Caco-2 (cell line): ENCODE data around the gene TPBGL. TPM values are rescaled to one million over a fixed set of nuclear protein-coding genes. Genes with fewer than 3 reads are reported as not detected.

Experiments
- BruUV-seq: library from RNA; stranded (reverse); fragments of 400-500 nt; replicated peaks from 2 replicates; lab custom pipeline; 2021; lab: Mats Ljungman, UMichigan
- CTCF ChIA-PET: fragments of 300-600 bp; sonication (Branson Sonifier 250); formaldehyde crosslinking; loops from one replicate; lab custom pipeline; 2022; ENCODE audit warnings: antibody characterized with exemption; lab: Charles Lee
- POLR2A ChIA-PET: fragments of 300-600 bp; sonication (Branson Sonifier 250); formaldehyde crosslinking; loops from one replicate; lab custom pipeline; 2022; ENCODE audit warnings: antibody characterized with exemption; lab: Charles Lee
- DNase-seq, 2 experiments: peaks; one replicate each; pipeline versions ENCODE4 v3.0.0 to v3.0.0-alpha.2; 2020 to 2022
- H3K27me3 ChIP-seq: replicated peaks from 2 replicates; pipeline ENCODE4 v1.6.0; 2011; ENCODE audit warnings: low read length; ENCODE audit not compliant: control insufficient read depth, insufficient read depth
- H3K36me3 ChIP-seq: 2 replicates; pipeline ENCODE4 v1.5.1; 2011; ENCODE audit warnings: low read length; ENCODE audit not compliant: control insufficient read depth, insufficient read depth
- H3K4me1 ChIP-seq: fragments of 250-450 bp; sonication (Bioruptor Pico); 2 replicates; pipeline ENCODE4 v1.5.1; 2020; ENCODE audit warnings: mild to moderate bottlenecking
- H3K4me3 ChIP-seq: 2 replicates; pipeline ENCODE4 v1.5.1; 2011; ENCODE audit warnings: low read depth, mild to moderate bottlenecking, control low read depth, low read length
- H3K9me3 ChIP-seq: fragments of 250-450 bp; sonication (Bioruptor Pico); 2 replicates; pipeline ENCODE4 v1.5.1; 2020; ENCODE audit warnings: mild to moderate bottlenecking, moderate library complexity
- H3K27ac Mint-ChIP-seq: one replicate; pipeline ENCODE4 v1.8.0; 2022; ENCODE audit warnings: mixed read lengths; ENCODE audit not compliant: unreplicated experiment
- H3K27me3 Mint-ChIP-seq: one replicate; pipeline ENCODE4 v1.8.0; 2022; ENCODE audit warnings: mixed read lengths; ENCODE audit not compliant: insufficient read depth, unreplicated experiment
- H3K36me3 Mint-ChIP-seq: one replicate; pipeline ENCODE4 v1.8.0; 2022; ENCODE audit warnings: mild to moderate bottlenecking, mixed read lengths; ENCODE audit not compliant: insufficient read depth, unreplicated experiment
- H3K4me1 Mint-ChIP-seq: one replicate; pipeline ENCODE4 v1.8.0; 2022; ENCODE audit warnings: low read depth, mixed read lengths; ENCODE audit not compliant: unreplicated experiment
- H3K4me3 Mint-ChIP-seq: one replicate; pipeline ENCODE4 v1.8.0; 2022; ENCODE audit warnings: mild to moderate bottlenecking, moderate library complexity, mixed read lengths; ENCODE audit not compliant: unreplicated experiment
- H3K9me3 Mint-ChIP-seq: one replicate; pipeline ENCODE4 v1.8.0; 2022; ENCODE audit warnings: mixed read lengths; ENCODE audit not compliant: unreplicated experiment
- CTCF ChIP-seq, 2 experiments: fragments of 200-600 bp in 1 of 2; IDR thresholded peaks; 1 replicate in 1 of 2; 2 replicates in 1 of 2; pipeline versions ENCODE4 v1.5.1 to v1.8.0; 2011 to 2022; ENCODE audit warnings: antibody characterized with exemption in 1 of 2, control low read depth in 1 of 2, inconsistent platforms in 1 of 2, low read depth in 1 of 2, low read length in 1 of 2, mild to moderate bottlenecking in 1 of 2, moderate library complexity in 1 of 2; ENCODE audit not compliant: insufficient read depth in 1 of 2, severe bottlenecking in 1 of 2, unreplicated experiment in 1 of 2
- intact Hi-C: fragments of 100-400 bp; cut with micrococcal nuclease; formaldehyde crosslinking; loops from one replicate; pipeline ENCODE4 v1.10.0; 2022; ENCODE audit not compliant: unreplicated experiment
- total RNA-seq: library from RNA; stranded (reverse); gene quantifications from 2 replicates; pipeline ENCODE4 v1.2.3, GENCODE V29; 2022

TPBGL gene
- total RNA-seq, 1 experiment from 2014 or later, result 0.18 TPM

GRCh38 chr11:75201771-75202170, 38.8 kb upstream of the TPBGL start:
- Histone ChIP-seq H3K4me1 (peaks cover 26% of the 10 kb centered on the region), H3K4me3 (no peak overlapping the region), H3K36me3 (peaks cover 15% of the 10 kb centered on the region), H3K9me3 (no peaks in the 10 kb centered on the region), H3K27me3 (no peaks in the 10 kb centered on the region)
- intact Hi-C loops, result no loop called here
- no peak for TF ChIP-seq CTCF (IDR thresholded peaks at IDR 0.05; ENCODE audit: insufficient read depth in 1 of 2, low read depth in 1 of 2, low read length in 1 of 2, severe bottlenecking in 1 of 2, unreplicated experiment in 1 of 2)
- H3K4me1 Mint-ChIP-seq, result peaks cover 16% of the 10 kb centered on the region
- H3K36me3 Mint-ChIP-seq, result peaks cover 28% of the 10 kb centered on the region
- H3K27me3 Mint-ChIP-seq, result no peaks in the 10 kb centered on the region
- H3K4me3 Mint-ChIP-seq, result no peak overlapping the region
- no peak overlapping the region for H3K27ac Mint-ChIP-seq
- BruUV-seq, result no TSS peak
- POLR2A ChIA-PET, result interaction anchor here (2.1 kb wide), 1 partner anchor 42 kb away, joined by 13 read pairs; no protein-coding TSS in a partner anchor
- DNase-seq, result no peak
- H3K9me3 Mint-ChIP-seq, result no peaks in the 10 kb centered on the region
- CTCF ChIA-PET, result interaction anchor here (0.6 to 14.9 kb wide), 2 partner anchors 37 to 59 kb away, joined by 3 to 887 read pairs; no protein-coding TSS in a partner anchor

GRCh38 chr11:75202195-75202594, 38.4 kb upstream of the TPBGL start:
- Histone ChIP-seq H3K9me3 (no peaks in the 10 kb centered on the region), H3K27me3 (no peaks in the 10 kb centered on the region), H3K4me1 (peaks cover 26% of the 10 kb centered on the region), H3K4me3 (no peak overlapping the region), H3K36me3 (peaks cover 15% of the 10 kb centered on the region)
- H3K4me1 Mint-ChIP-seq, result peaks cover 16% of the 10 kb centered on the region
- POLR2A ChIA-PET, result interaction anchor here (2.1 kb wide), 1 partner anchor 42 kb away, joined by 13 read pairs; no protein-coding TSS in a partner anchor
- intact Hi-C loops, result no loop called here
- no TSS peak for BruUV-seq
- CTCF ChIA-PET, result interaction anchor here (0.6 to 14.9 kb wide), 4 partner anchors 37 to 60 kb away, joined by 3 to 887 read pairs (median 4); no protein-coding TSS in a partner anchor
- H3K36me3 Mint-ChIP-seq, result peaks cover 28% of the 10 kb centered on the region
- TF ChIP-seq CTCF (IDR thresholded peaks at IDR 0.05; ENCODE audit: insufficient read depth in 1 of 2, low read depth in 1 of 2, low read length in 1 of 2, severe bottlenecking in 1 of 2, unreplicated experiment in 1 of 2), result no peak
- no peak overlapping the region for H3K4me3 Mint-ChIP-seq
- H3K27me3 Mint-ChIP-seq, result no peaks in the 10 kb centered on the region
- no peak overlapping the region for H3K27ac Mint-ChIP-seq
- H3K9me3 Mint-ChIP-seq, result no peaks in the 10 kb centered on the region
- DNase-seq, result no peak

GRCh38 chr11:75203138-75203537, 37.4 kb upstream of the TPBGL start:
- peaks cover 26% of the 10 kb centered on the region for H3K4me1 ChIP-seq
- BruUV-seq, result no TSS peak
- H3K27me3 ChIP-seq, result no peaks in the 10 kb centered on the region
- intact Hi-C loops, result no loop called here
- ChIA-PET CTCF (interaction anchor here (0.6 to 14.9 kb wide), 13 partner anchors 11 to 273 kb away, joined by 3 to 887 read pairs (median 4); partner anchors contain the start of gene SLCO2B1), POLR2A (interaction anchor here (0.8 to 2.1 kb wide), 5 partner anchors 43 to 62 kb away, joined by 3 to 13 read pairs (median 3); no protein-coding TSS in a partner anchor)
- no peak overlapping the region for H3K4me3 ChIP-seq
- no peak for DNase-seq
- no peaks in the 10 kb centered on the region for H3K27me3 Mint-ChIP-seq
- peaks cover 16% of the 10 kb centered on the region for H3K4me1 Mint-ChIP-seq
- no peak overlapping the region for H3K4me3 Mint-ChIP-seq
- TF ChIP-seq CTCF (IDR thresholded peaks at IDR 0.05; ENCODE audit: insufficient read depth in 1 of 2, low read depth in 1 of 2, low read length in 1 of 2, severe bottlenecking in 1 of 2, unreplicated experiment in 1 of 2), result no peak
- peaks cover 28% of the 10 kb centered on the region for H3K36me3 Mint-ChIP-seq
- H3K9me3 Mint-ChIP-seq, result no peaks in the 10 kb centered on the region
- H3K9me3 ChIP-seq, result no peaks in the 10 kb centered on the region
- H3K36me3 ChIP-seq, result peaks cover 15% of the 10 kb centered on the region
- no peak overlapping the region for H3K27ac Mint-ChIP-seq
